ENCODE results near the gene ENPEP.

GRCh38 chr4:110484767-110485166 lies 8.8 kb downstream of the ENPEP start:
- TF ChIP-seq POLR2A (IDR thresholded peaks at IDR 0.05; ENCODE audit: low read depth) (no peak), EP300 (IDR thresholded peaks at IDR 0.05) (no peak), POLR2AphosphoS5 (IDR thresholded peaks at IDR 0.05) (peak in 1 of 2 donors; percentile 31)
- TF ChIP-seq, protein P1, sequence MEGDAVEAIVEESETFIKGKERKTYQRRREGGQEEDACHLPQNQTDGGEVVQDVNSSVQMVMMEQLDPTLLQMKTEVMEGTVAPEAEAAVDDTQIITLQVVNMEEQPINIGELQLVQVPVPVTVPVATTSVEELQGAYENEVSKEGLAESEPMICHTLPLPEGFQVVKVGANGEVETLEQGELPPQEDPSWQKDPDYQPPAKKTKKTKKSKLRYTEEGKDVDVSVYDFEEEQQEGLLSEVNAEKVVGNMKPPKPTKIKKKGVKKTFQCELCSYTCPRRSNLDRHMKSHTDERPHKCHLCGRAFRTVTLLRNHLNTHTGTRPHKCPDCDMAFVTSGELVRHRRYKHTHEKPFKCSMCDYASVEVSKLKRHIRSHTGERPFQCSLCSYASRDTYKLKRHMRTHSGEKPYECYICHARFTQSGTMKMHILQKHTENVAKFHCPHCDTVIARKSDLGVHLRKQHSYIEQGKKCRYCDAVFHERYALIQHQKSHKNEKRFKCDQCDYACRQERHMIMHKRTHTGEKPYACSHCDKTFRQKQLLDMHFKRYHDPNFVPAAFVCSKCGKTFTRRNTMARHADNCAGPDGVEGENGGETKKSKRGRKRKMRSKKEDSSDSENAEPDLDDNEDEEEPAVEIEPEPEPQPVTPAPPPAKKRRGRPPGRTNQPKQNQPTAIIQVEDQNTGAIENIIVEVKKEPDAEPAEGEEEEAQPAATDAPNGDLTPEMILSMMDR (IDR thresholded peaks at IDR 0.05) = no peak
